Activated CD4-positive, alpha-beta T cell treated with anti-CD3 and anti-CD28 coated beads, Interleukin-2, amount 50 U/mL, for 1 hour (primary cell): ENCODE measurements around the gene BAG3.
"Not testable (repeated sequence)": the region's sequence is repeated elsewhere in the genome, so short reads cannot be mapped to it uniquely, and the experiment has no call there.

ENCODE experiments used
- DNase-seq: peaks from one replicate; pipeline ENCODE4 v3.0.0-alpha.2; 2020

Gene BAG3

DNA sequence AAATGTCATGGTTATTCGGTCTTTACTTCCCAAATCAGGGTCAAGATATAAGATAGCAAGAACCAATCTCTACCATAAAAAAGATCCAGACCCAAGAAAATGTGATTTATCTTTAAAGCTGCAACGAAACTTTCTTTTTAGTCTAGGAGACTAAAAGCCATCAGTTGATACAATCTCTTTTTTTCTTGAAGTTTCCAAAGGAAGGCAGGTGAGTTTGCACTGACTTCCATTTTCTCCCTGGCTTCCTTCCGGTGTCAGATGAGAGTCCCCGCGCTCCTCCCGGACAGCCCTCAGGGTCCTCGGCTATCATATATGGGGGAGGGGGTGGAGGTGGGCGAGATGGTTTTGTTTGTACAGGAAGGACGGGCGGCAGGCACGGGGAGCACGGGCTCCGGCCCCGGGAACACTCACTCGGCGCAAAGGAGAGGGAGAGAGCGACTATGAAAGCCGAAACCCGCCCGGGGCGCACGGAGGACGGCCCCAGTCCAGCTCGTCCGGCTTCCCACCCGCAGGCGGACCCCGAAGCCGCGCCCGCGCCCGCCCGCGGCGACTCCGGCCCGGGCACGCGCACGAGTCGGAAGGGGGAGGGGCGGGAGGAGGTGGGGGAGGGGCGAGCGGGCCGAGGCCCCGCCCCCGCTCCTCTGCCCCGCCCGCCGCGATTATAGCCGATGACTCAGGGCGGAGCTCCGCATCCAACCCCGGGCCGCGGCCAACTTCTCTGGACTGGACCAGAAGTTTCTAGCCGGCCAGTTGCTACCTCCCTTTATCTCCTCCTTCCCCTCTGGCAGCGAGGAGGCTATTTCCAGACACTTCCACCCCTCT, at the start of gene BAG3:
BAG3 (plus strand) TSS at position 689 of the 822 bp plus-strand sequence. CDS start 296 bp downstream, outside the sequence.
- peak; percentile 74 for DNase-seq

DNA sequence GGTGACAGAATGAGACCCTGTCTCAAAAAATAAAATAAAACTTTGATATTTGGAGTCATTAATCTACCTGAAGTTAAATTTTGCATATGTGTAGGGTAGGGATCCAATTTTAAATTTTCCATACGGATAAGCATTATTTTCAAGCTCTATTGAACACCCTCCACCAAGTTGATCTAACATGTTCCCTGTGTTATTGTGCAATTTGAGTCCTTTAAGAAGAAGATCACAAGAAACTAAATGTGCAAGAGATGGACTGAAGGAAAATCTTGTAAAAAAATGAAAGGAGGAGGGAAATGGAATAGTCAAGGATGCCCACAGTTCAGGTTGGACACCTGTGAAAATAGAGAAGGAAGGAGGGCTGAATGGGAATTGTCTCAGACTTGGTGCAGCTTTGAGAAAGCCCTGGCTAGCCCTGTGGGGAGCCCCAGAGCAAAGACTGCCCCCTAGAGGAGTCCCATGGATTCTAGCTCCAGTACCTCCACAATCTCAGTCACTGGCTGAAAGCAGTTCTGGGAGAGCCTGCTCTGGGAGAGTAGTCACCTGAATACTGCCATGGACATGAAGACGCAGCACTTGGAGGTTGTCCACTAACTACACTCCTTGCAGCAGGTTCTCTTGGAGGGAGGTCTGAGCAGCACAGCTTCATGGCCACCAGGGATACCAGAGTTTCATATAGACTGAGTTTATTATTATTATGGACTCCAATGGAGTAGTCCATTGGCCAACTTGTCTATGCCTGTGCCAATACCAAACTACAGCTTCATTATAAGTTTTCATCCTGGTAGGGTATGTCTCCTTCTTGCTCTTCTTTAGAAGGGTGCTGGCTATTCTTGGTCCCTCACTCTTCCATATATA, 48.7 kb upstream of the BAG3 start:
- DNase-seq = peak; percentile 10

DNA sequence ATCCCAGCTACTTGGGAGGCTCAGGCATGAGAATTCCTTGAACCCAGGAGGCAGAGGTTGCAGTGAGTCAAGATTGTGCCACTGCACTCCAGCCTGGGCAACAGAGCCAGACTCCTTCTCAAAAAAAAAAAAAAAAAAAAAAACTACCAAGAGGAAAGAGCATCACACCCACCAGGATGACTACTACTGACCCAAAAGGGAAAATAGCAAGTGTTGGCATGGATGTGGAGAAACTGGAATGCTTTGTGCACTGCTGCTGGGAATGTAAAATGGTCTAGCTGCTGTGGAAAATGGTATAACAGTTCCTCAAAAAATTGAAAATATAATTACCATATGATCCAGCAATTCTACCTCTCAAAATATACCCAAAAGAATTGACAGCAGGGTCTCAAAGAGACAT, 46.7 kb upstream of the BAG3 start:
- DNase-seq = no peak

DNA sequence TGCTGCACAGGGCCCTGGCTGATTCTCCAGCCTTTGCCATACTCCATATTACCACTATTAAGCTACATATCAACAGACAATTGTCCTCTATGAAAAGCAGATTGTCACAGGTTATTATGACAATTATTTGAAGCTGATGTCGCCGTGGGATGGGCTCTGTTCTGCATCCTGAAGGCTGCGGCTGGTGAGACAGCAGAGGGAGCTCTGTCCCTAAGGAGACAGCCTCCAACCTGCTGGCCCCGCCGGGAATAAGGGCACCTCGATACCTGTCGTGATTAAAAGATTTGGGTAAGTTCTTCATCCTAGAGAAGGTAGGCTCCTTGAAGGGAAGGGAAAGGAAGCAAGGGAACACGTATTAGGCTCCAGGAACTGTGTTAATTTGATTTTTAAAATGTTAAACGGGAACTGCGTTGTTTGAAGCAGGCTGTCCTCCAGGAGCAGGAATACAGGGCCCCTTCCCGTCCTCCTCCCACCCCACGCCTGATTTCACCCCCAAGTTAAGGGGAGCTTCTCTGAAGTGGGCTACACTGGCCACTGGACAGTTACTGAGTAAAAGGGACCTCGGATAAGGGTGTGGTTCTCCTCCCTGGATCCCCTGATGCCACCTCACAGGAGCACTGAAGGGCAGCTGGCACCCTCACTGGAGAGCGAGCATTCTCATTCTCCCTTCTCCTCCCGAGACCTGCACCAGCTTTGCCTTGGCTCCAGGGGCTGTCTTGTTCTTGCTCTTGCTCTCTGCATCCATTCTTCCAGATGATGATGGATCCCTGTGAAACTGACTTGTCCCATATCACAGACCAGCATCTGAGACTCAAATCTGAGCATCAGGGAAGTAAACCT, 42.6 kb upstream of the BAG3 start:
- peak; percentile 30 for DNase-seq

DNA sequence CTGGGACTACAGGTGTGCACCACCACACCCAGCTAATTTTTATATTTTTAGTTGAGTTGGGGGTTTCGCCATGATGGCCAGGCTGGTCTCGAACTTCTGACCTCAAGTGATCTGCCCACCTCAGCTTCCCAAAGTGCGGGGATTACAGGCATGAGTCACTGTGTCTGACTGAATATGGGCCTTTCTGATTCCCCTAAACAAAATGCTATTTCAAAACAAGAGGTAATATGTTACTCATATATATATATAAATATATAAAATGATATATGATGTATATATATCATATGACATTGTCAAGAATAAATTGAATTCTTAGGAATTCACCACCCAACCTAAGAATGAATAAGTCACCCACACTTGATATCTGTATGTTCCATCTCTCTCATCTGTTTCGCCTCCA, 41.7 kb upstream of the BAG3 start:
- no peak for DNase-seq

DNA sequence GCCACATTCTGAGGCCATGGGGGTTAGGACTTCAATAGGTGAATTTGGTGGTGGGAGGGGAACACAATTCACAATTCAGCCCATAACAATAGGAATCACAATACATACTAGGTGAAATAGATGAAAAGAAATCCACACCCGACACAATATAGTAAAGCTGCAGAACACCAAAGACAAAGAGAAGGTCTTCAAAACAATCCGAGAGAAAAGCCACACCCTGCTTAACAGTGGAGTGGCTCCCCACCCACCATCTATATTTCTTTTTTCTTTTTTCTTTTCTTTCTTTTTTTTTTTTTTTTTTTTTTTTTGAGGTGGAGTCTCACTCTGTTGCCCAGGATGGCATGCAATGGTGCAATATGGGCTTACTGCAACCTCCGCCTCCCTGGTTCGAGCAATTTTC, 39.7 kb upstream of the BAG3 start:
- no peak for DNase-seq

DNA sequence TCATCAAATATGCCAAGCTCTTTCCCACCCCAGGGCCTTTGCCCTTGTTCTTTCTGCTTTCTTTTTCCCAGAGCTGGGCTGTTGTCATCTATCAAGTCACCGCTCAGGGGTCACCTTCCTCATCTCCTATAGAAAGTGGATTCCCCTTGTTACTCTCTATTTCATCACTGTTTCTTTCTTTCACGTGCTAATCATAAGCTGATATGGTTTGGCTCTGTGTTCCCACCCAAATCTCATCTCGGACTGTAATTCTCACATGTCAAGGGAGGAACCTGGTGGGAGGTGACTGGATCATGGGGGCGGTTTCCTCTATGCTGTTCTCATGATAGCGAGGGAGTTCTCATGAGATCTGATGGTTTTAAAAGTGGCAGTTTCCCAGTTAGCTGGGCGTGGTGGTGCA, 37.4 kb upstream of the BAG3 start:
- no peak for DNase-seq

DNA sequence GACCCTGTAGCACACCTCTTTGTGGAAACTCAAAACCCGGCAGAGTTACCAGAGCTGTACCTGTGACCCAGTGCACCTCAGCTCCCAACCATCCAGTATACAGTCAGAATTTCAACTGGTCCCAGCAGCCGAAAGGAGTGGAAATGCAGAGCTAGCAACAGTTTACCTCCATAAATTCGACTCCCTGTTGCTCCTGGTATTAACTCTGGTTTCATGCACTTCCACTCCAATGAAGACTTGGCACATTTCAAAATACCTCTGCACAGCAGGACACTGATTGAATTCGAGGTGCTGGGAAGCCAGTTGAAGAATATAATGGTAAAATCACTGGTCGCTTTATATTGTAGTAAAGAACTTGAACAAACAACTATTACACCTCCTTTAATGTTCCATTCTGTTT, 36.5 kb upstream of the BAG3 start:
- DNase-seq = no peak

DNA sequence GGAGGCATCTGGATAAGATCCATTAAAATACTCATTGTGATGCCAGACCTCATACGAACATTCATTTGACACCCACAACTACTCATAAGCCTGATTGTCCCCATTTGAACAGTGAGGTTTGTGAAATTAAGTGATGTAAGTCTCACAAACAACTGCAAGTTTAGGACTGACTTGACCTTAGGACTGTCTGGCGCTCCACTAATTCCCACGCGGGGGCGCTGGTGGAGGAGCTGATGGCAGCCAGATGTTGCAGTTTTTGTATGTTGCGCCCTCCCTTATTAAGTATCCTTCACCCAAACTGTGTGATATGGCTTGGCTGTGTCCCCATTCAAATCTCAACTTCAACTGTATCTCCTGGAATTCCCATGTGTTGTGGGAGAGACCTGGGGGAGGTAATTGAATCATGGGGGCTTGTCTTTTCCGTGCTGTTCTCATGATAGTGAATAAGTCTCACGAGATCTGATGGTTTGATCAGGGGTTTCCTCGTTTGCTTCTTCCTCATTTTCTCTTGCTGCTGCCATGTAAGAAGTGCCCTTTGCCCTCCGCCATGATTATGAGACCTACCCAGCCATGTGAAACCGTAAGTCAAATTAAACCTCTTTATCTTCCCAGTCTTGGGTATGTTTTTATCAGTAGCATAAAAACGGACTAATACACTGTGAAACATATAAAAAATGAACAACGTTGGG, 34.2 kb upstream of the BAG3 start:
- peak; percentile 28 for DNase-seq

DNA sequence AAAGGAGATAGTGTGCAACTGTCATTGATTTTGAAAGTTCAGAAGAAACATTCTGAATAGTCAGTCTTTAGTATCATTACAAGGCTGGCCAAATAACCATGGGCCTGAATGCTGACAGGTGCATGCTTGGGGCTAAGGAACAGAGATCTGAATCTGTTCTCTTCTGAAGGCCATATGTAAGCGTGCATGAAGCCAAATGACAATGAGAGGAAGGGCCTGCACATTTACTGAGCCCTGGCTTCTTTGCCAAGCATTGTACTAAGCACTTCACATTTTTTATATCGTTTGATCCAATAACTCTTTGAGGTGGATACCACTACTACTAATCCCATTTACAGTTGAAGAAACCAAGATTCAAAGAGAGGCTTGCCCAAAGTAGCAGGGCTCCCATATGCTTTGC, 32.0 kb upstream of the BAG3 start:
- DNase-seq = no peak

DNA sequence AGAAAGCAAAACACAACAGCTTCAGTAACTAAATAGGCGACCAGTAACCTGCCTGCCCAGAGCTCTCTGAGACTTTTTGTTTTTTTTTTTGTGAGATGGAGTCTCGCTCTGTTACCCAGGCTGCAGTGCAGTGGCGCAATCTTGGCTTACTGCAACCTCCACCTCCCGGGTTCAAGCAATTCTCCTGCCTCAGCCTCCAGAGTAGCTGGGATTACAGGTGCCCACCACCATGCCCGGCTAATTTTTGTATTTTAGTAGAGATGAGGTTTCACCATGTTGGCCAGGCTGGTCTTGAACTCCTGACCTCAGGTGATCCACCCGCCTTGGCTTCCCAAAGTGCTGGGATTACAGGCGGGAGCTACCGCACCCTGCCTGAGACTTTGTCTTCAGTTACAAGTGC, 31.4 kb upstream of the BAG3 start:
- not testable (repeated sequence) for DNase-seq

DNA sequence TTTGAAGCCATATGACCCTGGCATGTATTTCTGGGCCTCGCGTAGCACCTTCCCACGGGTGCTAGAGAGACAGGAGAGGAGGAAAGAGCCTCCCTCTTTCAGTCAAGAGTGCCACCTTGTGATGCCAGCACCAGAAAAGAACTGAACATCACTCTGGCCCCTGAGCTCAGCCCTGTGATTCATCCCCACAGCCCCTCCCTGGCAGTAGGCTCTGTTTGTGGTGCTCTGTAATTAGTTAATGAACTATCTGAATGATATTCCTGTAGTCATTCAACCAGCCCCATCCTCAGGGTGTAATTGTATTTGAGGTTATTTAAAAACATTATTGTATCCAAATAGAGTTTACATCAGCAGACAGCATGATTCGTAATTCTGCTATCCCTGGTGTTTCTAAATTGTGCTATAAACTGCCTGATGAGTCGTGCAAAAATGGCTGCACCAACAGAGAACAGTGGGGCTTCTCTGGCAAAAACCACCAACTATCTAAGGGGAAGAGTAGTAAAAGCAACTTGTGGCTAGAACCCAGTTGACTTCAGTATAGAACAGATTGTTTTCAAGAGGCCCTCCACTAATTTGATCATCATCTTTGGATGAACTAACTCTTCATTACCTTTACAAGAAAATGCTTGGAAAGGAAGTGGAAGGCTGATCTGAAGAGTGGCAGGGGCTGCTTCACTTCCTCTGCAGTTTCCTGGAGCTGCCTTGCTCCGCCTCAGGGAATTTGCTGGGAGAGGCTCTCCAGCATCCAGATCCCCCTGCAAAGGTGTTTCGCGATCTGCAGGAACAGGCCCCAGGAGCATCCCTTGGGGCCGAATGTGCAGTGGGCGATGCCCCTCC, 30.7 kb upstream of the BAG3 start:
- DNase-seq = no peak

DNA sequence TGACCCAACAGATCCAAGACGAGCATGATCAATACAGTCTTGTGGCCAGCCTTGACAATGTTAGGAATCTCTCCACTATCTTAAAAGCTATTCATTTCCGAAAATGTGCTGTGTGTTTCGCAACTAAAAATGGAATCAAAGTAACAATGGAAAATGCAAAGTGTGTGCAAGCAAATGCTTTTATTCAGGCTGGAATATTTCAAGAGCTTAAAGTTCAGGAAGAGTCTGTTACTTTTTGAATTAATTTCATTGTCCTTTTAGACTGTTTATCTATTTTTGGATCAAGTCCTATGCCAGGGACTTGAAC, 30.1 kb upstream of the BAG3 start:
- DNase-seq = no peak

DNA sequence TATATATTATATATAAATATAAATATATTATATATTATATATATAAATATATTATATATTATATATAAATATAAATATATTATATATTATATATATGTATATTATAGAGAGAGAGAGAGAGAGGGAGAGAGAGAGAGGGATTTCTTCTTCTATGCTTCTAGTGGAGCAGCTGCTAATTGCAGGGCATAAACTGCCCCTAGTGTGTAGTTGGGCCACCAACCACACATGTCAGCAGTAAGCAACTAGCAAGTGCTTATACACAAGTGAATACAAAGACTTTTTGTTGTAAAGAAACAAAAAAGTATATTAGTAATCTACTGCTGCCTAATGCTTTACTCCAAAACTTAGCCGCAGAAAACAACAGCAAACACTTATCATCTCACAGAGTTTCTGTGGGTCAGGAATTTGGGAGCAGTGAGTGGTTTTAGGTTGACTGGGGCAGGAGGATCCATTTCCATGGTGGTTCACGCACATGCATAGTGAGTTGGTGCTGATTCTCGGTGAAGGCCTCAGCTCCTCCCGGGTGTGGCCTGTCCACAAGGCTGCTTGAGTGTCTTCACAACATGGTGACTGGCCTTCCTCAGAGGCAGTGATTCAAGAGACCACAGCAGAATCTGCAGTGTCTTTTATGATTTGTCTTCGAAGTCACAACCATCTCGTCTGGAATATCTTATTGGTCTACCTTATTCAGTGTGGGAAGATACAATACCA, 25.5 kb upstream of the BAG3 start:
- no peak for DNase-seq

DNA sequence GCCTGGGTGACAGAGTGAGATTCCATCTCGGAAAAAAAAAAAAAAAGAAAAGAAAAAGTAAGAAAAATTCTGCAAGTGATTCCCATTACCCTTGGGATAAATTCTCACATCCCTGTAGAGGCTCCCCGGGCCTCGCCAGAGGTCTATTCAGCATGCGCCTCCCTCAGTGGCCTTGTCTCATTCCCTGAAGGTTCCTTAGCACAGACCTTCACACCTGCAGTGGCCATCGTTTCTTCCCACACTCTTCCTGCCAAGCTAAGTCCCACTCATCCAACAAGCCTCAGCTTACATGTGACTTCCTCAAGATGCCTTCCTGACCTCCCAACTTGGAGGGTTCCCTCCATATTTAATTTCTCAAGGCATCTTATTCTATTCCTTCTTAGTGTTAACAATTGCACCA, 20.9 kb upstream of the BAG3 start:
- no peak for DNase-seq

DNA sequence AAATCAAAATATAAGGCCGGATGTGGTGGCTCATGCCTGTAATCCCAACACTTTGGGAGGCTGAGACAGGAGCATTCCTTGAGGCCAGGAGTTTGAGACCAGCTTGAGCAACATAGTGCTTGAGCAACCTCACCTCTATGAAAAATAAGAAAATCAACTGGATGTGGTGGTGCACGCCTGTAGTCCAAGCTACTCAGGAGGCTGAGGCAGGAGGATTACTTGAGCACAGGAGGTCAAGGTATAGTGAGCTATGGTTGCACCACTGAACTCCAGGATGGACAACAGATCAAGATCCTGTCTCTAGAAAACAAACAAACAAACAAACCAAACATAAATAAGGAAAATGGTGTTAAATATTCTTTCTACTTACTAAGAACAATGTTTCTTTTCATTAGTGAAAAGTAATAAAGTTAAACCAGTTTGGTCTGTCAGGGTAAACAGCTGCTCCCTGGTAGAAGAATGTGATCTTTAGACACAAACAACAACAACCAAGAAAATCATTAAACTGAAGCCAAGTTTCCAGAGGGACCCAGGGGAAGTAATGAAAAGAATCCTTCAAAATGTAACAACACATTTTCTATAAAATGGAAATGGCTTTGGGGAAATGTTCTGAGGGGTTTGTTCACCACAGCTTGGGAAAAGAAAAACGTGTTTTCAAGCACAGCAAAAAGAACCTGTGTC, 17.5 kb upstream of the BAG3 start:
- no peak for DNase-seq

DNA sequence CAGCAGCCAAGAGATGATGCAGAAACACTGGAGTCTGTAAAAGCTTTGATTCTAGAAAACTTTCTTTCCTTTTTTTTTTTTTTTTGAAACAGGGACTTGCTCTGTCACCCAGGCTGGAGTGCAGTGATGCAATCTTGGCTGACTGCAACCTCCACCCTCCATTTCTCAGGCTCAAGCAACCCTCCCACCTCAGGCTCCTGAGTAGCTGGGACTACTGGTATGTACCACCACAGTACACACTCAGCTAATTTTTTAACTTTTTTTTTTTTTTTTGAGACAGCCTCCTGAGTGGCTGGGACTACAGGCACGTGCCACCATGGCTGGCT, 17.0 kb upstream of the BAG3 start:
- DNase-seq = no peak

DNA sequence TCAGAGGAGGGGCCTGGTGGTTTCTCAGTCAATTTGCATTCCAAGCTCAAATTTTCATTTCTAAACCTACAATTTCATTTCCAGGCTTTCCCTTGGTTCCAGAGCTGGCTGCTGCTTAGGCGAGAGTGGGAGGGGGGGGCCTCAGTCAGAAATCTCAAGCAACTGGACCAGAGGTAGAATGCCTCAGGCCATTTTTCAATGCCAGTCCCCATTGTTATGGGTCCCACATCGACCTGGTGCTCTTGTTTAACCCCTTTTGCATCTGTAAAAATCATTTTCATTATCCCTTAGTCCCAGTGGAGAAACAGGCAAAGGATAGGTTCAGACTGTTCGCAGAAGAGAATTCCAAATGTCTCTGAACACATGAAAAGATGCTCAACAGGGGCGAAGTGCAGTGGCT, 13.5 kb upstream of the BAG3 start:
- no peak for DNase-seq

DNA sequence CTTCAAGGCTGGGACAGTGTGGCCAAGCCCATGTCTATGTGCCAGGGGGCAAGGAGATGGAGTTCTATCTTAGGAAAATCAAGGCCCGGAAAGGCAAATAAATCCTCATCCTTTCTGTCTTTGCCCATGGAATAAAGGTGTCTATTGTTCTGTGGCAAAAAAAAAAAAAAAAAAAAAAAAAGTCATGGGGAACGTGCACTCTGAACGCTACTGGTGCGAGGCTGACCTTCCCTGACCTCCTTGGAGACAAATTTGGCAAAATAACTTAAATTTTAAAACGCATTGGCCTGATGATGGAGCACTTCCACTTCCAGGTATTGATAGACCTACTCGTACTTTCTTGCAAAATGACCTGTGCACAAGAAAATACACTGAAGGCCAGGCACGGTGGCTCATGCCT, 12.2 kb upstream of the BAG3 start:
- no peak for DNase-seq

DNA sequence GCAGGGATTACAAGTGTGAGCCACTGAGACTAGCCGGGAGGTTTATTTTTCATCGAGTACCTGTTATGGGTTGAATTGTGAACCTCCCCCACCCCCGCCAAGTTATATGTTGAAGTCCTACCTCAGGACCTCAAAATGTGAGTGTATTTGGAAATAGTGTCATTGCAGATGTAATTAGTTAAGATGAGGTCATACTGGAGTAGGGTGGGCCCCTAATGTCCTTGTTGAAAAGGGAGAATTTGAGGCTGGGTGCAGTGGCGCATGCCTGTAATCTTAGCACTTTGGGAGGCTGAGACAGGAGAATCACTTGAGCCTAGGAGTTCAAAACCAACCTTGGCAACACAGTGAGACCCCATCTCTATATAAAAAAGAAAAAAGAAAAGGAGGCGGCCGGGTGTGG, 10.8 kb upstream of the BAG3 start:
- no peak for DNase-seq
